ENCODE measurements around the gene GSTO1. TPM values are rescaled to one million over a fixed set of nuclear protein-coding genes. Genes with fewer than 3 reads are reported as not detected.

The GSTO1 gene
- total and polyA plus RNA-seq, 2 donors = 143 to 323 TPM

DNA sequence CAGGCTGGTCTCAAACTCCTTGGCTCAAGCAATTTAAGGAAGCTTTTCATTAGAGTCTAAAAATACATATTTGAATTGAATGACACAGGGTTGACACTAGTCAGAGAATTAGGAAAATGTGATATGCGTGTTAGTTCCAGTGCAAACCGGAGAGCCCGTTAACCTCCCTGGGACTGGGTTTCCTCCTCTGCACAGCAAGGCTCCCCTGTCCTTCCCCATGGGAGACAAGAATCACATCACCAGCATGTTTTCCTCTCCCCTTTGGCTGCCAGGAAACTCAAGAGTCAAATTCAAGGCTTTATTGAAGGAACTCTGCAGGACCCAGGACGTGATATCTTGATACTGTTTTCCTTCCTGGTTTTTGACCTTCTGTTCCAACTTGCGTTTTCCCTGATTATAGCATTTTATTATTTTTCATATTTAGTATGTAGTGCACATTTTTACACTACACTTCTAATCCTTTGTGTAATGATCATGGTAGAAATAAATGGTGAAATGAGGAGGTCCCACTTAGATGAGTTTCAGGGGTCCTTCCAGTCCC, 39.2 kb downstream of the GSTO1 start:
- Histone ChIP-seq H3K9me3 (ENCODE audit: control insufficient read depth in 2 of 2, insufficient read depth in 1 of 2, low read length in 1 of 2) (no peaks in the 10 kb centered on the region), H3K27ac (ENCODE audit: low read depth in 1 of 2, low read length in 1 of 2) (no peak overlapping the region), H3K36me3 (ENCODE audit: control insufficient read depth in 2 of 2, insufficient read depth in 2 of 2, low read length in 1 of 2) (no peaks in the 10 kb centered on the region), H3K4me1 (ENCODE audit: control insufficient read depth in 2 of 2, insufficient read depth in 2 of 2, low read length in 2 of 2) (peaks cover under 1 to 12% of the 10 kb centered on the region in 2 donors), H3K4me3 (ENCODE audit: low read length in 2 of 2) (no peak overlapping the region), H3K27me3 (ENCODE audit: control insufficient read depth in 2 of 2, insufficient read depth in 1 of 2, low read length in 1 of 2) (peaks cover 2 to 10% of the 10 kb centered on the region in 2 donors)
- WGBS = 97% methylated on average over 5 of the region's 5 CpGs
- DNase-seq (ENCODE audit: low read depth in 6 of 9, low spot score in 9 of 9) = no peak

DNA sequence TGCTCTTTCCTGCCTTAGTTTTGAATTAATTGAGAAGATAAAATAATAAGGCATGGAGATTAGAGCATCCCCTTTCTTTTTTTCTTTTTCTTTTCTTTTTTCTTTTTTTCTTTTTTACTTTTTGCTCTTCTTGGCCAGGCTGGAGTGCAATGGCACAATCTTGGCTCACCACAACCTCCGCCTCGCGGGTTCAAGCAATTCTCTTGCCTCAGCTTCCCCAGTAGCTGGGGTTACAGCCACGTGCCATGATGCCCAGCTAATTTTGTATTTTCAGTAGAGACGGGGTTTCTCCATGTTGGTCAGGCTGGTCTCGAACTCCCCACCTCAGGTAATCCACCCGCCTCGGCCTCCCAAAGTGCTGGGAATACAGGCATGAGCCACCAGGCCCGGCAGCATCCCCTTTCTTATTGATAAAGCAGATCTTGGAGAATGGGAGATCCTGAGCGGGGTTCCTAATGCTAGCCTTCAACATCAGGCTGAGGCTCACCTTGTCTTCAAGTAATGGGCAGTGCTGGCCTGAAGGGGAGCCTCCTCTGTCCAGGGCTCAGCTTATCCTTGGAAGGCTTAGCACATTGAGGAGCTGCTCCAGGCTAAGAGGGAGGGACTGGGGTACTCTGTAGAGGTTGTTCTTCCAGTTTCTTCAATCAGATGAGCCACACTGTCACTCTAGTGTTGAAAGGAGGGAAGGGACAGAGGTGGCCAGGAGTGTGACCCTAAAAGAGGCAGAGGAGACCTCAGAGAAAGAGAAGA, 42.2 kb downstream of the GSTO1 start:
- no peak overlapping the region for H3K4me3 ChIP-seq (ENCODE audit: low read length in 2 of 2)
- WGBS = 97% methylated on average over 10 of the region's 10 CpGs
- H3K4me1 ChIP-seq (ENCODE audit: control insufficient read depth in 2 of 2, insufficient read depth in 2 of 2, low read length in 2 of 2) = peaks cover 18 to 37% of the 10 kb centered on the region in 2 donors
- H3K27me3 ChIP-seq (ENCODE audit: control insufficient read depth in 2 of 2, insufficient read depth in 1 of 2, low read length in 1 of 2) = no peaks in the 10 kb centered on the region
- no peak for DNase-seq (ENCODE audit: low read depth in 6 of 9, low spot score in 9 of 9)
- H3K36me3 ChIP-seq (ENCODE audit: control insufficient read depth in 2 of 2, insufficient read depth in 2 of 2, low read length in 1 of 2) = no peaks in the 10 kb centered on the region
- H3K27ac ChIP-seq (ENCODE audit: low read depth in 1 of 2, low read length in 1 of 2) = no peak overlapping the region
- H3K9me3 ChIP-seq (ENCODE audit: control insufficient read depth in 2 of 2, insufficient read depth in 1 of 2, low read length in 1 of 2) = no peaks in the 10 kb centered on the region

DNA sequence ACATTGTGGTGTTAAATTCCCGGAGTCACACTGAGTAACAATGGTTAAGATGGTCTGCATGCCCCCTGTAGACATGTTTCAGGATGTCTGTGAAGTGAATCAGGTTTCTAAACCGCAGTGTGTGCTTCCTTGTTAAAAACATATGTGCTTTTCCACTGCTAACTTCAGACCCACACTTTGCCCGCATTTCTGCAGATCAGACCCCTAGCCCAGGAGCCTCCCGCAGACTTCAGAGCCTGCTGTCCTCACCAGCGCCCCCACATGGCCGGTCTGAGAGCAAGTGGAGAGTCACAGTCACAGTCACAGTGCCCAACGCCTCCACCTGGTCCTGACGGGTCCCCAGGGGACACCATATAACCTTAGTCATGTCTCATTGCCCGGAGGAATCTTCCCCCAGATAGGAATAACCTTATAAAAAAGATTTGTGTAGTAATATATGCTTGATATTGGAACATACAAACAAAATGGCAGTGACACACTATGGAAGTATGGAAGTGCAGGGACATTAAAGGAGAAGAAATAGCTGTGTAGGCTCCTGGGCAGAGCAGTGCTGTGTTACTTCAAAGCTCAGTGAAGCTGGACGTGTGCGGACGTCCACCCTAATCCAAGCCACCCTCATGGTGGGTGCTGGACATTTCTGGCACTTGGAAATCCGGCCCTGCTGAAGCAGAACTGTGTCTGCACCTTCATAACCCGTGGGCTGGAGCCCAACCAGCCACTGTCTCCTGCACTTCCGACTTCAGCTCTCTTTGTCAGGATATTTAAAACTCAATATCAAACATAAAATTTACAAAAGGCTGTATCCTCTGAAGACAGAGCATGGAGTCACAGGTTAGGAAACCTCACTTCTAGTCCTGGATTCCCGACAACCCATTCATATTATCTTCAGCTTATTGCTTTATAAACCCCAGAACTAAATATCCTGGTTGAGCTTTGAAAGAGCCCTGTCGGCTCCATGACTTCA, 43.3 kb downstream of the GSTO1 start:
- Histone ChIP-seq H3K4me1 (ENCODE audit: control insufficient read depth in 2 of 2, insufficient read depth in 2 of 2, low read length in 2 of 2) (peaks cover 18 to 38% of the 10 kb centered on the region in 2 donors), H3K4me3 (ENCODE audit: low read length in 2 of 2) (no peak overlapping the region), H3K9me3 (ENCODE audit: control insufficient read depth in 2 of 2, insufficient read depth in 1 of 2, low read length in 1 of 2) (peaks cover 0 to 2% of the 10 kb centered on the region in 2 donors), H3K27ac (ENCODE audit: low read depth in 1 of 2, low read length in 1 of 2) (no peak overlapping the region), H3K36me3 (ENCODE audit: control insufficient read depth in 2 of 2, insufficient read depth in 2 of 2, low read length in 1 of 2) (no peaks in the 10 kb centered on the region), H3K27me3 (ENCODE audit: control insufficient read depth in 2 of 2, insufficient read depth in 1 of 2, low read length in 1 of 2) (no peaks in the 10 kb centered on the region)
- DNase-seq (ENCODE audit: low read depth in 6 of 9, low spot score in 9 of 9) = peak in 2 of 9 donors; percentile 58 to 67
- 77% methylated on average over 17 of the region's 17 CpGs for WGBS

DNA sequence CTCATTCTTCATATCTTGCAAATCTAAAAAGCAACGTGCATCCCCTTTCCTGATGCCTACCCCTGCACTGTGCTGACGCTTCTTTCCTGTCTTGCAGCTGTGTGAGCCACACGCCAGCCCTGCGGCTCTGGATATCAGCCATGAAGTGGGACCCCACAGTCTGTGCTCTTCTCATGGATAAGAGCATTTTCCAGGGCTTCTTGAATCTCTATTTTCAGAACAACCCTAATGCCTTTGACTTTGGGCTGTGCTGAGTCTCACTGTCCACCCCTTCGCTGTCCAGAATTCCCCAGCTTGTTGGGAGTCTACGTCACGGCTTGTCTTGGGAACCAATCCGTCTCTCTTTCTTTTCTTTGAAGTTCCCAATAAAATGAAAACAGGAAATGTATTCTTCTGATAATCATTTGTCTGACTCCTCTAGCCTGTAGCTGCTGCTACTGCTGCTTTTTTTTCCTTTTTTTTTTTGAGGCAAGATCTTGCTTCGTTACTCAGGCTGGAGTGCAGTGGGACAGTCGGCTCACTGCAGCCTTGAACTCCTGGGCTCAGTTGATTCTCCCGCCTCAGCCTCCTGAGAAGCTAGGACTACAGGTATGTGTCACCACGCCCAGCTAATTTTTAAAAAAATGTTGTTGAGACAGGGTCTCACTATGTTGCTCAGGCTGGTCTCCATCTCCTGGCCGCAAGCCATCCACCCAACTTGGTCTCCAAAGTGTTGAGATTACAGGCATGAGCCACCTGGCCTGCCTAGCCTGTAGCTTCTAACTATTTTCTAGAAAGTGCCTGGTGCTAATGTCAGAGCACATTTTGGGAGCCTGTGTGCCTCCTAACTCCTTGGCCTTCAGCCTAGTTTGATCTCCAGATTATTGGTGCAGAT, 44.6 kb downstream of the GSTO1 start:
- H3K27ac ChIP-seq (ENCODE audit: low read depth in 1 of 2, low read length in 1 of 2) = no peak overlapping the region
- DNase-seq (ENCODE audit: low read depth in 6 of 9, low spot score in 9 of 9) = peak in 1 of 9 donors; percentile 54
- 68% methylated on average over 13 of the region's 13 CpGs for WGBS

DNA sequence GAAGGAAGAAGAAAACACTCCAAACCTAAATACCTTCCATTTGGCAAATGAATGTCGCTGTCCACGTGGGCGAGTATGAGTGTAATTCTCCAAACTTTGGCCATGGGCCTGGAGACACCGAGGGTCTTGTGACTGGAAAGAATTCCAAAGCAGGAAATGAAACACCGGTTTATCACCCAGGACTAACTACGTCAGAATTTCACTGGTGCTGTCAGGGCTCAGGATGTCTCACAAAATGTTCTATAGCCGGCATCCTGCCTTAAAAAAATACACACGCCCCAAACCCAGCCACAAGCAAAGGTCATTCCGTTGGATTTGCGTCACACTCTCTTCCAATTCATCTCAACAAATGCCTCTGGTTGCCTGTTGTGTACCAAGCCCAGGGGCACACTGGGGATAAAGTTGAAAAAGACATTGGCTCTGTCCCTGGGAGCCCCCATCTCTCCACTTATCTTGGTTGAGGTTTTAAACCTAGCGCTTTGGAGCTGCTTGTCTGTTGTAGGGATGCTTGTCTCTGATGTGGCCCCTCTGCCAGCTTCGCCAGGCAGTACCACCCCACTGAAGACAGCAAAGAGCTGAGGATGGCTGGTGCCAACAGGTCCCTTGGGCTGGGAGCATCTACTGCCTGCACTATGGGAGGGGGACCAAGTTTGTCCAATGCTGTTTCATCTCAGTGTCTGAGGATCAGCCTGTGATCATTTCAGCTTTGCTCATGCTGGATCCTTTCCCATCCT, 45.5 kb downstream of the GSTO1 start:
- peak in 1 of 9 donors; percentile 52 for DNase-seq (ENCODE audit: low read depth in 6 of 9, low spot score in 9 of 9)
- peaks cover 0 to 7% of the 10 kb centered on the region in 2 donors for H3K9me3 ChIP-seq (ENCODE audit: control insufficient read depth in 2 of 2, insufficient read depth in 1 of 2, low read length in 1 of 2)
- H3K4me1 ChIP-seq (ENCODE audit: control insufficient read depth in 2 of 2, insufficient read depth in 2 of 2, low read length in 2 of 2) = peaks cover 36 to 60% of the 10 kb centered on the region in 2 donors
- peak overlapping the region; percentile 19 to 71 for H3K27ac ChIP-seq (ENCODE audit: low read depth in 1 of 2, low read length in 1 of 2)
- WGBS = 90% methylated on average over 12 of the region's 12 CpGs
- no peak overlapping the region for H3K4me3 ChIP-seq (ENCODE audit: low read length in 2 of 2)
- no peaks in the 10 kb centered on the region for H3K27me3 ChIP-seq (ENCODE audit: control insufficient read depth in 2 of 2, insufficient read depth in 1 of 2, low read length in 1 of 2)
- no peaks in the 10 kb centered on the region for H3K36me3 ChIP-seq (ENCODE audit: control insufficient read depth in 2 of 2, insufficient read depth in 2 of 2, low read length in 1 of 2)

More for the DNA sequence above, 44.6 kb downstream of the GSTO1 start:
- peaks cover 0 to 7% of the 10 kb centered on the region in 2 donors for H3K9me3 ChIP-seq (ENCODE audit: control insufficient read depth in 2 of 2, insufficient read depth in 1 of 2, low read length in 1 of 2)
- no peak overlapping the region for H3K4me3 ChIP-seq (ENCODE audit: low read length in 2 of 2)
- peaks cover 27 to 51% of the 10 kb centered on the region in 2 donors for H3K4me1 ChIP-seq (ENCODE audit: control insufficient read depth in 2 of 2, insufficient read depth in 2 of 2, low read length in 2 of 2)
- no peaks in the 10 kb centered on the region for H3K27me3 ChIP-seq (ENCODE audit: control insufficient read depth in 2 of 2, insufficient read depth in 1 of 2, low read length in 1 of 2)
- H3K36me3 ChIP-seq (ENCODE audit: control insufficient read depth in 2 of 2, insufficient read depth in 2 of 2, low read length in 1 of 2) = no peaks in the 10 kb centered on the region

DNA sequence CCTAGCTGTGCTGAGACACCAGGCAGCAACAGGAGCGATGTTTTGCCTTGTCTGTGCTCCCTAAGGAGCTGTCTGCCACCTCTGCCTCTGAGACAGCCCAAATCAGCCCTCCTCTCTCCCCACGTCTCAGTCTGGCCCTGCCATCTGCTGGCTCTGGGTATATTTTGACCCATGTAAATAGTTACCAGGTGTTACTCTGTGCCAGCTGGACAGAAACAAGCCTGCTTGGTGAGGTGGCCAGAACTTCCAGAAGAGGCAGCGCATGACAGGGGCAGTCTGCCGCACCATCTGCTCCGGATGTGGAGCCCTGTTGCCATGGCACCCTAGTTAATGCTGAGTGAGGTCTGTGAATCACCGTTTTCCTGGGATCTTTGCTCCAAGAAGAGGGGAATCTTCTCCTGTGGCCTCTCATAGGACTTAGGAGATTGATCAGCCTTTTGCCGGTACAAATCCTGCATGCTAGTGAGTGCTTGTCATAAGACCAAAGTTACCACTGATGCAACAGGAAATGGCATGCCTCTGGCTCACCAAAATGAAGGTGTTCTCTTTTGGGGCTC, 46.1 kb downstream of the GSTO1 start:
- H3K4me3 ChIP-seq (ENCODE audit: low read length in 2 of 2) = no peak overlapping the region
- no peaks in the 10 kb centered on the region for H3K36me3 ChIP-seq (ENCODE audit: control insufficient read depth in 2 of 2, insufficient read depth in 2 of 2, low read length in 1 of 2)
- 82% methylated on average over 7 of the region's 7 CpGs for WGBS
- H3K9me3 ChIP-seq (ENCODE audit: control insufficient read depth in 2 of 2, insufficient read depth in 1 of 2, low read length in 1 of 2) = peaks cover 0 to 7% of the 10 kb centered on the region in 2 donors
- peaks cover 42 to 66% of the 10 kb centered on the region in 2 donors for H3K4me1 ChIP-seq (ENCODE audit: control insufficient read depth in 2 of 2, insufficient read depth in 2 of 2, low read length in 2 of 2)
- no peaks in the 10 kb centered on the region for H3K27me3 ChIP-seq (ENCODE audit: control insufficient read depth in 2 of 2, insufficient read depth in 1 of 2, low read length in 1 of 2)
- peak overlapping the region; percentile 52 to 71 for H3K27ac ChIP-seq (ENCODE audit: low read depth in 1 of 2, low read length in 1 of 2)
- peak in 1 of 9 donors; percentile 63 for DNase-seq (ENCODE audit: low read depth in 6 of 9, low spot score in 9 of 9)

DNA sequence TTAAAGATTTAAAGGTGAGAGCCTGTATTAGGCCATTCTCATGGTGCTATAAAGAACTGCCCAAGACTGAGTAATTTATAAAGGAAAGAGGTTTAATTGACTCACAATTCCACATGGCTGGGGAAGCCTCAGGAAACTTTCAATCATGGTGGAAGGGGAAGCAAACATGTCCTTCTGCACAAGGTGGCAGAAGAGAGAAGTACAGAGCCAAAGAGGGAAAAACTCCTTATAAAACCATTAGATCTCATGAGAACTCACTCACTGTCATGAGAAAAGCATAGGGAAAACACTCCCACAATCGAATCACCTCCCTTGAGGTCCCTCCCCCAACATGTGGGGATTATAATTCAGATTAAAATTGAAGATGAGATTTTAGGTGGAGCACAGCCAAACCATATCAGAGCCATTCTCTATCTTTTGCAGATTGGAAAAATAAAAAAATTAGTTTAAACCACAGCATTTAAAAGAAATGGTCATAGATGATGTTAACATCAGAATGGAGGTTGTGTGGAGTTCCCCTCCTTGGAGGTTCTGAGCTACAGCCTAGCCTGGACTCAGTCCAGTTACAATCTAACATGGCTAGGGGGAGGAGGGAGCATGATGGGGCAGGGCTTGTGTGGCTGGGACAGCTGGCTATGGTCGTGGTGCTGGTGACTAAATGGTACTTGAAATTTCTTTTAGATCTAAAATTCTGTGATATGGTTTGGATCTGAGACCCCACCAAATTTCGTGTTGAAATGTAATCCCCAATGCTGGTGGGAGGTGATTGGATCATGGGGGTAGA, 47.4 kb downstream of the GSTO1 start:
- no peaks in the 10 kb centered on the region for H3K36me3 ChIP-seq (ENCODE audit: control insufficient read depth in 2 of 2, insufficient read depth in 2 of 2, low read length in 1 of 2)
- peaks cover 45 to 79% of the 10 kb centered on the region in 2 donors for H3K4me1 ChIP-seq (ENCODE audit: control insufficient read depth in 2 of 2, insufficient read depth in 2 of 2, low read length in 2 of 2)
- WGBS = 96% methylated on average over 3 of the region's 3 CpGs
- DNase-seq (ENCODE audit: low read depth in 6 of 9, low spot score in 9 of 9) = no peak
- H3K27me3 ChIP-seq (ENCODE audit: control insufficient read depth in 2 of 2, insufficient read depth in 1 of 2, low read length in 1 of 2) = peaks cover 0 to 2% of the 10 kb centered on the region in 2 donors
- H3K4me3 ChIP-seq (ENCODE audit: low read length in 2 of 2) = no peak overlapping the region
- peaks cover 0 to 7% of the 10 kb centered on the region in 2 donors for H3K9me3 ChIP-seq (ENCODE audit: control insufficient read depth in 2 of 2, insufficient read depth in 1 of 2, low read length in 1 of 2)
- no peak overlapping the region for H3K27ac ChIP-seq (ENCODE audit: low read depth in 1 of 2, low read length in 1 of 2)

Measured in thymus (tissue), 11 donors.